COLO668 (cell line): ENCODE data around the gene PTBP3.
"Not testable (repeated sequence)": the region's sequence is repeated elsewhere in the genome, so short reads cannot be mapped to it uniquely, and the experiment has no call there.

ENCODE experiments used
- DNase-seq: peaks from one replicate; lab custom pipeline; 2025; ENCODE audit not compliant: unreplicated experiment; lab: John Stamatoyannopoulos, UW

PTBP3 gene

DNA sequence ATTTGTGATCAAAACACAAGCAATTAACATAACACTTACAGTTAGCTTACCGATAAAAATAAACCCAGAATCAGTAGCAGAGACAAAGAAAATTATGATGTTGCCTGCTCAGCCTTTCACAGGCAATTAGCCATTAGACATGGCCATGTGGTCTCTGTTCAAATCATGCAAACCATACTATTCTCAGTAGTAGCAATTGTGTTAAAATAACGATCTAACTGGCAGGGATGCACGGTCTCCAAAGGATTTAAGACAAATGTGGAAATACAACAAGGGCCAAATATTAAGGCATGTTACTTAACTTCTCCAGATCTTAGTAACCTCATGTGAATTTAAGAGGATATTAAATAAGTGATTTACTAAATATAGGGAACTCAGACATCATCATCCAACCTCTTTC is 59.5 kb downstream of the PTBP3 start:
- DNase-seq = no peak

DNA sequence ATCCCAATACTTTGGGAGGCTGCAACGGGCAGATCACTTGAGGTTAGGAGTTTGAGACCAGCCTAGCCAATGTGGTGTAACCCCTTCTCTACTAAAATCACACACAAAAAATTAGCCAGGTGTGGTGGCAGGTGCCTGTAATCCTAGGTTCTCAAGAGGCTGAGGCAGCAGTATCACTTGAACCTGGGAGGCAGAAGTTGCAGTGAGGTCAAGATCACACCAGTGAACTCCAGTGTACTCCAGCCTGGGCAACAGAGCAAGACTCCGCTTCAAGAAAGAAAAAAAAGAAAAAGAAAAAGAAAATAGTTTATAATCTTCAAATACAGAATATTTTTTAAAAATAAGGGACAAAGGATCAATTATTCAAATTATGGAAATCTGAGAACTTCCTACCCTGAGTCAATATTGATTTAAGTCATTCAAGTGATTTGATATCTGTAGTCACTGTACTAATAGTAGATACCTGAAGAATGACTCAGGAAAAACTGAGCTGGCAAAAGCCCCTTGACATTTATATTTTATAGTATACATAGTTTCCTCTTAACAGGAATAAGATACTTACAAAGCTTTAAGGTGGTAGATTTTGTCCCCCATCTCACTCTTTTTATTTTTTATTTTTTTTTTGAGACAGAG is 61.8 kb downstream of the PTBP3 start:
- DNase-seq = peak; percentile 49

DNA sequence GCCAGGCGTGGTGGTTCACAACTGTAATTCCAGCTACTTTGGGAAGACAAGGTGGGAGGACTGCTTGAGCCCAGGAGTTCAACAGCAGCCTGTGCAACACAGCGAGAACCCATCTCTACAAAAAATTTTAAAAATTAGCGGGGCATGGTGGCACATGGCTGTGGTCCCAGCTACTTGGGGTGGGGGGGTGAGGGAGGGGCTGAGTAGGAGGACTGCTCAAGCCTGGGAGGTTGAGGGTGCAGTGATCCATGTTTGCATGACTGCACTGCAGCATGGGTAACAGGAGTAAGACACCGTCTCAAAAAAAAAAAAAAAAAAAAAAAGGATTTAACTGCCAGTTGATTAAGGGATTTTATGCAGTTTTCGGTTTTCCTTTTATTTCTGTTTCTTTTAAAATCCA is 65.0 kb downstream of the PTBP3 start:
- no peak for DNase-seq

DNA sequence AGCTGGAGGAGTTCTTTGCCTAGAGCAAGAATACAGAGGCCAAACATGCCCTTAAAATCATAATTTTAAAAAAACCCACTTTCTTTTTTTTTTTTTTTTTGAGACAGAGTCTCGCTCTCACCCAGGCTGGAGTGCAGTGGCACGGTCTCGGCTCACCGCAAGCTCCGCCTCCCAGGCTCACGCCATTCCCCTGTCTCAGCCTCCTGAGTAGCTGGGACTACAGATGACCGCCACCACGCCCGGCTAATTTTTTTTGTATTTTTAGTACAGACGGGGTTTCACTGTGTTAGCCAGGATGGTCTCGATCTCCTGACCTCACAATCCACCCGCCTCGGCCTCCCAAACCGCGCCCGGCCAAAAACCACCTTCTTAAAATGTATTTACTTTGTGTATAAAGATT is 66.3 kb downstream of the PTBP3 start:
- DNase-seq = not testable (repeated sequence)

DNA sequence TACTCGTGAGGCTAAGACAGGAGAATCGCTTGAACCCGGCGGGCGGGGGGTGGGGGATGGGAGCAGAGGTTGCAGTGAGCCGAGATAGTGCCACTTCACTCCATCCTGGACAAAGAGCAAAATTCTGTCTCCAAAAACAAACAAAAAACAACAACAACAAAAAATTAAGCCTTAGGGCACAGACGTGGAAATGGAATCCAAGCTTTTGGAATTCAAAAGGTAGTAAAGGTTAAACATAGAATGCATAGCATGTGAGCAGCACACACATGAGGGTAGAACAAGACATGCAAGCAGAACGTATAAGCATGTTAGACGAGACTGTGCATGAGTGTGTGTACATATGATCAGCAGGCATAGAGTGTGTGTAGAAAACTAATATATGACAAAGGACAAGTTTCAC is 68.0 kb downstream of the PTBP3 start:
- no peak for DNase-seq

DNA sequence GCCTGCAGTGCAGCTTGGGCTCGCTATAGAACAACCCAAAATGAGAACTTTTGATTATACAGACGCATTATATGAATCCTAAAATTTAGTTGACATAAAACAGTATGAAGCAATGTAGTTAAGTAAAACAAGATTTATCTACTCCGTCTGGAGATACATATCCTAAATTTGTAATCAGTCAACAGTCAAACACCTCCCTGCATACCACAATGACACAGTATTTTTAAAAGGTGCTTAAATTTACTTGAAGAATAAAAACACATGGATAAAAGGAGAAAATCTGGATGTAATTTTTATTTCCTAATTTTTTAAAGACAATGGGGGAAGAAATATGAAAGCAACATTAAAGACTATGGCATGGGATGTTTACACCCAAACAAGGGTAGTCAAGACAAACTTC is 70.8 kb downstream of the PTBP3 start:
- DNase-seq = no peak

DNA sequence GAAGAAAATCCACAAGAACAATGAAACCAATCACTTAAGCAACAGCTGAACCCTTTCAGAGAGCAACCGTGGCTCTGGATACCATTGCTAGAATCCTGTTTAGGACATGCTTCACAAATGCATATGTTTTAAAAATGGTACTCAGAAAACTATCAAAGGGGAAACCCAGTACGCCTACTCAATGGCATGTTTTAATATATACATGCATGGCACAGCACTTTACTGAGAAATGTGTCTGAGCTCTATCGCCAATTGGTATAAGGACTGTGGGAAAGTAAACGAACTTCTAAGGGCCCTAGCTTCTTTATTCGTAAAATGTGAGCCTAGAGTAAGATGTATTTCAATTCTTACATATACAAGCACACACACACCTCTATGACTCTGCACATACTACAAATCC is 72.3 kb downstream of the PTBP3 start:
- no peak for DNase-seq

DNA sequence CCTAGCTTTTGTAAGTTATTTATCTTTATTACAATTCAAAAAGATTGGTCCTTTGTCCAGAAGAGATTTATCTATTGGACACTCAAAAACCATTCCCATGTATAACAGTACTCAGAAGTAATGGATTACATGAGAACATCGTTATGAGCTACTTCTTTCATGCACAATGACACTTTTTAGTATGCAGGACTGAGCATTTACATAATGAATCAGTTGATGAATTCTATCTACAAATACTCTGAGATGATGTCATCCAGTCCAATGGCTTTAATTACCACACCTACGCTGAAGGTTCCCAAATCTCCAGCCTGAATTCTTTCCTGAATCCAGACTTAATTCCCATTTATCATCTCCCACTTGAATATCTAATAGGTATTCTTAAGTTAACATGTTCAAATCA is 75.3 kb downstream of the PTBP3 start:
- DNase-seq = no peak

DNA sequence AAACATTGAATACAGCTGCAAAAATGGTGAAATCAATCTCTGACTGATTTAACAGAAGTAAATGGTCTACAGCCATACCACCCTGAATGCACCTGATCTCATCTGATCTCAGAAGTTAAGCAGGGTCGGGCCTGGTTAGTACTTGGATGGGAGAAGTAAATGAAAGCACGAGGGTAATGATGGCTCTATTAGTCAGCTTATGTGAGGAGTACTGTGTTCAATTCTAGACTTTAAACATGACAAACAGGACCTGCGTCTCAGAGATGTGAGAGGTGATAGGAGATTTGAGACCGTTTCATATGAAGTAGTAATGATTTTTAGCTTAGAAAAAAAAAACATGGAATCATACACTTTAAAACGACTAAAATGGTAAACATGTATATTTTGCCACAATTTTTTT is 81.2 kb downstream of the PTBP3 start:
- DNase-seq = no peak

DNA sequence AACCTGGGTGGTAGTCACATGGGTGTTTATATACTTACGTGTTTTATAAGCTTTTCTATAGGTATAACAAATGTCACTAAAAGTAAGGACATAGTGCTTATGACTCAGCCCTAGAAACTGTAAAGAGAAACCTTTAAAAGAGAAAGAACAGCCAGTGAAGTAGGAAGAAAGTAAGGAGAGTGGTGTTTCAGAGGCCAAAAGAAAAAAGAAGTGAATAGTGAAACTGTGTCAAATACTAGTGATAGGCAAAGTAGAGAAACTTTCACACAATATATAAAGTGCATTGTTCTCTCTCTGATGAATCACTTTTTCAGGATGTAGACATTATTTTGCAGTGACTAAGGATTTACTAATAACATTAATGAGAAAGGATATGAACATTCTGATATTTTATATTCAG is 84.1 kb downstream of the PTBP3 start:
- DNase-seq = no peak

DNA sequence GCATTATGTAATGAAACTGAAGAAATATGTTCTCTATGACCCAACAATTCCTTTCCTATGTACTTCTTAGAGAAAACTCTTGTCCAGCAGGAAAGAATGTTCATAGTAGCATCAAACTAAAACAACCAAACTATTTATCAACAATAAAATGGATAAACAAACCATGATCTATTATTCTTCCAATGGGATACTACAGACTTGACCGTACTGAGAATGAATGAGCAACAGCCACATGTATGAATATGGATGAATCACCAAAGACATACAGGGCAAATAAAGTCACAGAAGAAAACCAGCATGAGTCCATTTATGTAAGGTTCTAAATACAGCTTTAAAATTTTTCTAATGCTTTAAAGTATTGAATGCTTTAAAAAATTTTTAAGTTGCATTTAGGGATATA is 84.7 kb downstream of the PTBP3 start:
- no peak for DNase-seq

DNA sequence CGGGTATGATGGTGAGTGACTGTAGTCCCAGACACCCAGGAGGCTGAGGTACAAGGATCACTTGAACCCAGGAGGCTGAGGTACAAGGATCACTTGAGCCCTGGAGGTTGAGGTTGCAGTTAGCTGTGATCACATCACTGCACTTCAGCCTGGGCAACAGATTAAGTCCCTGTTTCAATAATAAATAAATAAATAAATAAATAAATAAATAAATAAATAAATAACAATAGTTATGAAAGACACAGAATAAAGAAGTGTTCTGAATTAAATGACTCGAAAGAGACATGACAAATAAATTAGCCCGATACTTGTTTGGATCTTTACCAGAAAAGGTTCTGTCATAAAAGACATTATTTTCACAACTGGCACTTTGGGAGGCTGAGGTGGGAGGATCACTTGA is 86.3 kb downstream of the PTBP3 start:
- no peak for DNase-seq

DNA sequence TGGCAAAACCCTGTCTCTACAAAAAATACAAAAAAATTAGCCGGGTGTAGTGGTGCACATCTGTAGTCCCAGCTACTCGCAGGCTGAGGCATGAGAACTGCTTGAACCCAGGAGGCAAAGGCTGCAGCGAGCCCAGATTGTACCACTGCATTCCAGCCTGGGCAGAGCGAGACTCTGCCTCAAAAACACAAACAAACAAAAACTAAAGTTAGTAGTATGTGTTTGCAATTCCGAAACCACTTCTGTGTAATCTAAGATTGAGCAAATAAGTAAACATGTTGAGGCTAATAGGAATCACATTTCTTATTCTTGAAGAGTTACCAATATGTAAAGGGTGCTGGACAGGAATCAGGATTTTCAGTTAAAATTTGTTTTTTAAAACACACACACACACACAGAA is 88.3 kb downstream of the PTBP3 start:
- no peak for DNase-seq

DNA sequence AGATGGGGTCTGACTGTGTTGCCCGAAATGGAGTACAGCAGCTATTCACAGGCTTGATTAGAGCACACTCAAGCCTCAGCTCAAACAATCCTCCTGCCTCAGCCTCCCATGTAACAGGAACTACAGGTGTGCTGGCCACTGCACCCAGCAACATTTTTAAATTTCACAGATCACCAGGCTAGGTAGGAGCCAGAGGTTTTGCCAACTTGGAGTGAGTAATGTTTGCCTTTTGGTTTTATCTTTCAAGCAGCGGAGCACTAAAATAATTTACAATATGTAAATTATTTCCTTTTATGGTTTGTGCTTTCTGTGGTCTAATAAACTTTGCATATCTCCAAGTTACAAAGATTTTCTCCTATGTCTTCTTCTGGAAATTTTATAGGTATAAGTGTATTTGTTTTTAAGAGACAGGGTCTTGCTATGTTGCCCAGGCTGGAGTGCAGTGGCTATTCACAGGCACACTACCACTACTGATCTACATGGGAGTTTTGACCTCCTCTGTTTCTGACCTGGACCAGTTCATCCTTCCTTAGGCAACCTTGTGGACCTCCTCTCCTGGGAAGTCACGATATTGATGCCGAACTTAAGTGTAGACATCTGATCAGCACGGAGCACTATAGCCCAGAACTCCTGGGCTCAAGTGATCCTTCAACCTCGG is 91.1 kb downstream of the PTBP3 start:
- no peak for DNase-seq

DNA sequence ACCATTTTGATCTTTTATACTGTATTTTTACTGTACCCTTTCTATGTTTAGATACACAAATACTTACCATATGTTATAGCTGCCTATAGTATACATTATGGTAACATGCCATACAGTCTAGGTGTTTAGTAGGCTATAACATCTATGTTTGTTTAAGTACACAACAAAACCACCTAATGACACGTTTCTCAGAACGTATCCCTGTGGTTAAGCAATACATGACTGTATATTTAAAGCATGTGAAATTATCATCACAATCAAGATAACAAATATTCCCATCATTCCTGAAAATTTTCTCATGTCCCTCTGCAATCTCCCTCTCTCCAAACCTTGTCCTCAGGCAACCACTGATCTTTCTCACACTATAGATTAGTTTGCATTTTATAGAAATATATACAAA is 91.9 kb downstream of the PTBP3 start:
- no peak for DNase-seq

DNA sequence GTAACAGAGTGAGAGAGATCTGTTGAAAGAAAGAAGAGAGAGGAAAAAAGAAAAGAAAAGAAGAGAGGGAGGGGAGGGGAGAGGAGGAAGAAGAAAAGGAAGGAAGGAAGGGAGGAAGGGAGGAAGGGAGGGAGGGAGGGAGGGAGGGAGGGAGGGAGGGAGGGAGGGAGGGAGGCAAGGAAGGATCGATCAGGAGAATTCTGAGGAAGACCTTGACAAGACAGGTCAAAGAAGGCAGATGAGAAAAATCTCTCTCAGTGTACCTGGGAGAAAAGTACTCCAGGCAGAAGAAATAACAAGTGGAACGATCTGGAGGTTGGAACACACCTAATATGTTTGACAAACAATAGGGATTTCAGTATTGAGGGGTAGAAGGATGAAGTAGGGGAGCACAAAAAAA is 93.7 kb downstream of the PTBP3 start:
- no peak for DNase-seq

DNA sequence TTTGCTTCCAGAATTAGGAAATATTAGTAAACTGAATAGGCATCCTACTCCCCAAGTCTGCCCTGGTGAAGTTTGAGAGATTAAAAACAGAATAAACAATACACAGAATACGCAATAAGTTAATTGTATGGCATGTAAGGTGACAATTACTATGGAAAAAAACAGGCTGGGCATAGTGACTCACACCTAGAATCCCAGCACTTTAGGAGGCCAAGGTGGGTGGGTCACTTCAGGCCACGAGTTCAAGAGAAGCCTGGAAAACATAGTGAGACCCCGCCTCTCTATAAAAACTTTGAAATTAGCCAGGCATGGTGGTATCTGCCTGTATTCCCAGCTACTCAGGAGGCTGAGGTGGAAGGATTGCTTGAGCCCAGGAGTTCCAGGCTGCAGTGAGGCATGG is 94.1 kb downstream of the PTBP3 start:
- no peak for DNase-seq

DNA sequence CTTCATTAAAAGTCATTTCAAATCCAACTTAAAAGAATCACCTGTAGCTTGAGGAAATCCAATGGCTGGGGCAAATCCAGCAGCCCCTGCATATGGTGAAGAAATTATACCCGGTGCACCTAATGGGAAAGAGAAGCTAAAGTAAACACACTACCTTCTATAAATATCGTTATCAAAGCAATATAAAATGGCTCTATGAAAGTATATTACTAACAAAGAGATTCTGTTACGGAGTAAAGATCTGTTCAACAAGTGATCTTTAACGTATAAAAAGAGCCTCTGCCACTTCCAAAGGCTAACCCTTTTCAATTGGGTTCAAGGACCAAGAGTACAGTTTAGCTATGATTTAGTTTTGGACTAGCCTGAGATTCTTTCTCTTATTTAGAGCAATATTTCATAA is 98.6 kb downstream of the PTBP3 start:
- DNase-seq = no peak

DNA sequence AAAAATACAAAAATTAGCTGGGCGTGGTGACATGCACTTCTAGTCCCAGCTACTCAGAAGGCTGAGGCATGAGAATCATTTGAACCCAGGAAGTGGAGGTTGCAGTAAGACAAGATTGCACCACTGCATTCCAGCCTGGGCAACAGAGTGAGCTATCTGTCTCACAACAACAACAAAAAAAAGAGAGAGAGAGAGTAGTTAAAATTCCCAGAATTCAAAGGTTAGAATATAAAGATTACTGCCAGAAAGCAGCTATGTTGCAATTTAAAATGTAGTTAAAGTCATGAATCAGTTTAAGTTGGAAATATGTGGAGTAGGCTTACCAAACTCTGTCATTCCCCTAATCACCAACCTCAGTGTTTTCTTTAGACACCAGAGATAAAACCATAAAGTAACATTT is 99.7 kb downstream of the PTBP3 start:
- DNase-seq = no peak

DNA sequence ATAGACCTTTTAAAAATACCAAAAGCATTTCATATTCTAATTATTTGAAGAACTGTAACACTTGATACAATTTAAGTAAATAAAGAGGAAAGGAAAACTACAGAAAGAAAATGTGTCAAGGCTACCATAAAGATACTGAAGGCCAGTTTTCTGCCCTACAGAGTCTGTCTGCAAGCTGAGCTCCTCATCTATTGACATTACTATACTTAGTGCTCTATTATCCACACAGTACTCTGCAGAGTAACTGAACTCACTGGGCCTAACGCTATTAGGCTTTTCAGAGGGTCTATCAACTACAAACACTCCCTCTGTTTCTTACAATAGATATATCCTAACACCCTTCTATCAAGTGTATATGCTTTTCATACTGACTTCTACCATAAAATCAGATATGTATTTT is 101.2 kb downstream of the PTBP3 start:
- DNase-seq = no peak

DNA sequence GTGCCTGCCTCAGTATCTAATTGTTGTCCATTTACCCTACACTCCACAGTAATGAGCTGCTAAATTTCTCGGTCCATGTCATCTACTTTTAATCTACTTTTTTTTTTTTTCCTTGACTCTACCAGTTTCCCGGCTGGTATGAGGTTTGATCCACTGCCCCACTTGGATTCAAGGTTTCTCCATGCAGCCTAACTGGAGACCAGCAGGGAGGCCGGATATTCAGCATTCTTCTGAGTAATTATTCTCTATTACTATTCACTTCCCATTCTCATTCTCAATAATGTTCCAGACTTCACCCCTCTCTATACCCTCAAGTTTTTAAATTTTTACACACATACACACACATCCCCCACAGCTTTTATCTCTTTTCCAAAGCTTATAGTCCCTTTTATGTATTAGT is 107.3 kb downstream of the PTBP3 start:
- DNase-seq = no peak

DNA sequence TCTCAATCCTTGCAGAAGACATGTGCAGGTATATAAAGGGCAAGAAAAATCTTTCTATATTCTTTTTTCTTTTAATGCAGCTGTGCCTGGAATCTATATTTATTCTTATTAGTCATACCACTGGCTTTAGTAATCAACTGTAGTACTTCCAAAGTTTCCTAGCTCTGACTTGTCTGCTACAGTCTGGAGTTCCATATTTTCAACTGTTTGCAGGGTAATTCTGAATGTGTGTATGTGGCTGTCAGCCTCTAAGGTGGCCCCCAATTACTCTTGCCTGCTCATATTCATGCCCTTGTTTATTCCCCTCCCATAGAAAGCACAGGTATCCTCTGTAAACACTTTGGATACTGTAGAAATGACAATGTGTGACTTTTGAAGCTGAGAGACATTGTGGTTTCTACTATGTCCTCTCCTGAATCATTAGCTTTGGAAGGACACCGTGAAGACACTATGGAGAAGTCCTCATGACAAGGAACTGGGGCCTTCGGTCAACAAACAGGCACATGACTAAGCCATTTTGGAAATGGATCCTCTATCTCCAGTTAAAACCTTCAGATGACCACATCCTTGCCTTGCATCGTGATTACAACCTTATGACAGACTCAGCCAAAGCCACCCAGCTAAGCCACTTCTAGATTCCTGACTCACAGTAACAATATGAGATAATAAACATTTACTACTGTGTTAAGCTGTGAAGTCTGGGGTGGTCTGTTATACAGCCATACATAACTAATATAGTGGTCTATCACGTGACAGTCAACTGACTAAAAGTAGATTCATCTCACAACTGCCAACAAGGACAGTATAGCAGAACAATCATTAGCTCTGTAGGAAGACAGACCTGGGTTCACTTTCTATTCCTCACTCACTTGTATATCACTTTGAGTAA is 108.8 kb downstream of the PTBP3 start:
- no peak for DNase-seq
